HCT116 (cell line): ENCODE measurements around the gene SLC2A13. TPM values are rescaled to one million over a fixed set of nuclear protein-coding genes. Genes with fewer than 3 reads are reported as not detected.
A peak's percentile ranks its signal among the peaks of the same experiment; 100 is the strongest.

Experiments used
- ATAC-seq: fragments of 200-7000 bp; cut with Tn5 transposase; 2 replicates; pipeline ENCODE4 v1.9.1; 2020; ENCODE audit warnings: mild to moderate bottlenecking, moderate library complexity
- BruUV-seq: library from RNA; stranded (reverse); fragments of 400-500 nt; replicated peaks from 2 replicates; lab custom pipeline; 2021; lab: Mats Ljungman, UMichigan
- CTCF ChIA-PET: fragments of 300-600 bp; sonication (Branson Sonifier 250); formaldehyde crosslinking; loops from one replicate; lab custom pipeline; 2021; ENCODE audit warnings: antibody characterized with exemption; lab: Charles Lee
- POLR2A ChIA-PET: fragments of 300-600, 350-600 bp; sonication (Branson Sonifier 250); formaldehyde crosslinking; loops from one replicate; lab custom pipeline; 2021; ENCODE audit warnings: antibody characterized with exemption; lab: Charles Lee
- RAD21 ChIA-PET, 2 experiments: fragments of 300-600 bp; sonication (Branson Sonifier 250); formaldehyde crosslinking; loops; one replicate each; lab custom pipeline; 2023; ENCODE audit warnings: low total read pairs in 2 of 2; ENCODE audit not compliant: uncharacterized antibody in 2 of 2, unreplicated experiment in 2 of 2, low non-redundant PET in 1 of 2; lab: Charles Lee
- DNase-seq: peaks from one replicate; pipeline ENCODE4 v3.0.0-alpha.2; 2010; ENCODE audit warnings: low read depth, low spot score
- H2AFZ ChIP-seq: fragments of 200-600 bp; shearing (Covaris generic), sonication (generic); 2 replicates; pipeline ENCODE4 v1.6.1; 2017; ENCODE audit warnings: low read depth, mixed run types, mixed read lengths, antibody characterized with exemption, low read length; ENCODE audit not compliant: poor library complexity, severe bottlenecking
- H3K27ac ChIP-seq: 2 replicates; pipeline ENCODE4 v1.5.1; 2012; ENCODE audit warnings: low read depth, low read length
- H3K27me3 ChIP-seq: fragments of 200-600 bp; sonication (generic); 2 replicates; pipeline ENCODE4 v1.6.1; 2016; ENCODE audit warnings: mixed run types, low read length, mixed read lengths; ENCODE audit not compliant: insufficient read depth
- H3K36me3 ChIP-seq, 2 experiments: fragments of 200-500 bp in 1 of 2; fragments of 200-600 bp in 1 of 2; sonication (Bioruptor generic) in 1 of 2; sonication (generic) in 1 of 2; 2 replicates each; pipeline versions ENCODE4 v1.5.1 to v1.6.1; 2014 to 2016; ENCODE audit warnings: low read length in 2 of 2, inconsistent platforms in 1 of 2, mixed read lengths in 1 of 2, mixed run types in 1 of 2; ENCODE audit not compliant: insufficient read depth in 2 of 2, control insufficient read depth in 1 of 2
- H3K4me1 ChIP-seq, 2 experiments: fragments of 200-600 bp in 1 of 2; sonication (generic) in 1 of 2; 2 replicates each; pipeline versions ENCODE4 v1.5.1 to v1.6.1; 2012 to 2017; ENCODE audit warnings: low read length in 2 of 2, inconsistent platforms in 1 of 2, mild to moderate bottlenecking in 1 of 2, mixed read lengths in 1 of 2, mixed run types in 1 of 2, moderate library complexity in 1 of 2; ENCODE audit not compliant: insufficient read depth in 2 of 2, control insufficient read depth in 1 of 2
- H3K4me2 ChIP-seq: fragments of 200-600 bp; sonication (generic); 2 replicates; pipeline ENCODE4 v1.6.1; 2017; ENCODE audit warnings: mixed run types, low read length, mixed read lengths
- H3K4me3 ChIP-seq, 2 experiments: fragments of 200-600 bp in 1 of 2; sonication (generic) in 1 of 2; replicated peaks in 1 of 2; 2 replicates each; pipeline ENCODE4 v1.5.1; 2011 to 2016; ENCODE audit warnings: low read length in 2 of 2, control low read depth in 1 of 2, low read depth in 1 of 2, mild to moderate bottlenecking in 1 of 2, mixed read lengths in 1 of 2, mixed run types in 1 of 2
- H3K79me2 ChIP-seq: fragments of 200-600 bp; sonication (generic); 2 replicates; pipeline ENCODE4 v1.6.1; 2017; ENCODE audit warnings: mild to moderate bottlenecking, mixed run types, low read length, moderate library complexity, mixed read lengths; ENCODE audit not compliant: insufficient read depth
- H3K9ac ChIP-seq: fragments of 200-600 bp; sonication (generic); 2 replicates; pipeline ENCODE4 v1.6.1; 2016; ENCODE audit warnings: low read length, mixed read lengths
- H3K9me2 ChIP-seq: fragments of 200-600 bp; sonication (generic), shearing (Covaris generic); 2 replicates; pipeline ENCODE4 v1.6.1; 2017; ENCODE audit warnings: mixed run types, mild to moderate bottlenecking, moderate library complexity; ENCODE audit not compliant: insufficient read depth
- H3K9me3 ChIP-seq, 2 experiments: fragments of 200-500 bp in 1 of 2; fragments of 200-600 bp in 1 of 2; sonication (Bioruptor generic) in 1 of 2; sonication (generic) in 1 of 2; 2 replicates each; pipeline ENCODE4 v1.6.1; 2014 to 2017; ENCODE audit warnings: low read length in 2 of 2, mixed read lengths in 2 of 2, inconsistent platforms in 1 of 2, low read depth in 1 of 2, mild to moderate bottlenecking in 1 of 2, mixed run types in 1 of 2, moderate library complexity in 1 of 2; ENCODE audit not compliant: control insufficient read depth in 1 of 2, insufficient read depth in 1 of 2
- H4K20me1 ChIP-seq: fragments of 200-600 bp; sonication (generic), shearing (Covaris generic); 2 replicates; pipeline ENCODE4 v1.6.1; 2017; ENCODE audit warnings: mixed run types, mild to moderate bottlenecking, moderate library complexity; ENCODE audit not compliant: insufficient read depth
- EGR1 ChIP-seq: IDR thresholded peaks from 2 replicates; pipeline ENCODE4 v1.6.1; 2012; ENCODE audit warnings: low read depth
- ELF1 ChIP-seq: IDR thresholded peaks from 2 replicates; pipeline ENCODE4 v1.6.1; 2012; ENCODE audit warnings: low read depth, borderline replicate concordance
- RAD21 ChIP-seq: IDR thresholded peaks from 2 replicates; pipeline ENCODE4 v1.6.1; 2012; ENCODE audit warnings: low read depth, mild to moderate bottlenecking
- REST ChIP-seq: IDR thresholded peaks from 2 replicates; pipeline ENCODE4 v1.6.1; 2012; ENCODE audit warnings: low read depth
- SIN3A ChIP-seq: IDR thresholded peaks from 2 replicates; pipeline ENCODE4 v1.6.1; 2012; ENCODE audit warnings: low read depth
- YY1 ChIP-seq: IDR thresholded peaks from 2 replicates; pipeline ENCODE4 v1.6.1; 2011; ENCODE audit warnings: low read length, low read depth, moderate library complexity, mild to moderate bottlenecking; ENCODE audit not compliant: insufficient replicate concordance; ENCODE audit errors: extremely low read depth
- intact Hi-C: fragments of 100-400 bp; cut with micrococcal nuclease; formaldehyde crosslinking; loops from 2 replicates; pipeline ENCODE4 v1.10.0; 2022
- total RNA-seq: library from RNA; stranded (reverse); gene quantifications from one replicate; pipeline ENCODE4 v1.2.1, GENCODE V29; 2021; ENCODE audit not compliant: unreplicated experiment

SLC2A13 gene
- total RNA-seq, 1 experiment from 2014 or later, result 6.8 TPM

DNA sequence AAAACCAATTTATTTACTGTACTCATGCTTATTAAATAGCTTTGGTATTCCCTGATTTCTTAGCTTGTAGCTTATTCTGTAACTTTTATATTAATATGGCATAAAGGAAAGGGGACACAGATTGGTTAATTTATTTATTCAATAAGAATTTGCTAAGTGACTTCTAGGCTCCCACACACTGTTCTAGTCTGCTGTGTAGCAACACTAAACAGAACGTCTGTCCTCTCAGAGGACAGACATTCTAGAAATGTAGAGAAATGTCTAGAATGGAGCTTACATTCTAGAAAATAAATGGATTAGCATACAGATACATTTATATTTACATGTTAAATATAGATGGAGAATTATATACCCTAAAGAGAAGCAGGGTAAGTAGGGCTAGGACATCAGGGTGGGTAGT lies 301.4 kb downstream of the SLC2A13 start:
- RAD21 ChIA-PET, result no interaction called here
- TF ChIP-seq ELF1, result no peak
- TF ChIP-seq YY1, result no peak
- TF ChIP-seq SIN3A, result no peak
- TF ChIP-seq REST, result no peak
- H3K9ac ChIP-seq, result no peak overlapping the region

GRCh38 chr12:39803151-39803550 lies 302.7 kb downstream of the SLC2A13 start:
- Histone ChIP-seq H3K9ac (no peak overlapping the region), H3K27ac (no peak overlapping the region), H3K9me2 (no peaks in the 10 kb centered on the region), H3K4me1 (no peaks in the 10 kb centered on the region), H3K27me3 (no peaks in the 10 kb centered on the region), H3K79me2 (no peaks in the 10 kb centered on the region), H3K4me2 (no peak overlapping the region), H3K4me3 (no peak overlapping the region), H3K36me3 (no peaks in the 10 kb centered on the region), H4K20me1 (no peaks in the 10 kb centered on the region), H2AFZ (no peak overlapping the region), H3K9me3 (no peaks in the 10 kb centered on the region)
- ChIA-PET POLR2A (no interaction called here), CTCF (no interaction called here), RAD21 (no interaction called here)
- intact Hi-C loops, result no loop called here
- ATAC-seq, result no peak
- no TSS peak for BruUV-seq
- DNase-seq, result no peak
- TF ChIP-seq RAD21 (0 out of 2 replicates have a peak, but pooled peaks have one; percentile 5), EGR1 (no peak)

More for the DNA sequence above, 301.4 kb downstream of the SLC2A13 start:
- Histone ChIP-seq H3K9me2 (no peaks in the 10 kb centered on the region), H4K20me1 (no peaks in the 10 kb centered on the region), H3K27me3 (no peaks in the 10 kb centered on the region), H3K36me3 (no peaks in the 10 kb centered on the region), H3K27ac (no peak overlapping the region), H3K4me2 (no peak overlapping the region), H3K9me3 (no peaks in the 10 kb centered on the region), H3K79me2 (no peaks in the 10 kb centered on the region), H3K4me3 (no peak overlapping the region), H3K4me1 (no peaks in the 10 kb centered on the region), H2AFZ (no peak overlapping the region)
- CTCF ChIA-PET, result no interaction called here
- no TSS peak for BruUV-seq
- DNase-seq (no peak), ATAC-seq (no peak)
- intact Hi-C loops, result no loop called here
- POLR2A ChIA-PET, result no interaction called here
